GM04504 (cell line): ENCODE measurements around the gene SLC49A4.

Experiments used
- DNase-seq: peaks from one replicate; pipeline ENCODE4 v3.0.0-alpha.2; 2012; ENCODE audit warnings: low read depth

Gene SLC49A4

GRCh38 chr3:122907471-122907870 lies 112.6 kb downstream of the SLC49A4 start:
- no peak for DNase-seq

- no peak for DNase-seq
Measured at GRCh38 chr3:122908251-122908650, 113.4 kb downstream of the SLC49A4 start.

- no peak for DNase-seq
Measured at GRCh38 chr3:122911901-122912300, 117.0 kb downstream of the SLC49A4 start.

- no peak for DNase-seq
Measured at GRCh38 chr3:122912772-122913538, 118.1 kb downstream of the SLC49A4 start.

- no peak for DNase-seq
Measured at GRCh38 chr3:122913539-122914100, 118.8 kb downstream of the SLC49A4 start.

GRCh38 chr3:122915300-122916055 lies 120.6 kb downstream of the SLC49A4 start:
- no peak for DNase-seq

GRCh38 chr3:122916084-122916483 lies 121.2 kb downstream of the SLC49A4 start:
- no peak for DNase-seq

GRCh38 chr3:122916580-122916979 lies 121.7 kb downstream of the SLC49A4 start:
- DNase-seq, result no peak

GRCh38 chr3:122917412-122917811 lies 122.5 kb downstream of the SLC49A4 start:
- DNase-seq, result no peak

- DNase-seq, result no peak
Measured at GRCh38 chr3:122918576-122919290, 123.9 kb downstream of the SLC49A4 start.

GRCh38 chr3:122919291-122919610 lies 124.4 kb downstream of the SLC49A4 start:
- DNase-seq, result no peak

- no peak for DNase-seq
Measured at GRCh38 chr3:122920986-122921385, 126.1 kb downstream of the SLC49A4 start.

- no peak for DNase-seq
Measured at GRCh38 chr3:122921791-122922651, 127.2 kb downstream of the SLC49A4 start.

- no peak for DNase-seq
Measured at GRCh38 chr3:122923611-122924010, 128.7 kb downstream of the SLC49A4 start.

GRCh38 chr3:122924056-122924455 lies 129.2 kb downstream of the SLC49A4 start:
- DNase-seq, result no peak

GRCh38 chr3:122925756-122926155 lies 130.9 kb downstream of the SLC49A4 start:
- DNase-seq, result no peak

GRCh38 chr3:122926322-122926721 lies 131.5 kb downstream of the SLC49A4 start:
- DNase-seq, result no peak

- no peak for DNase-seq
Measured at GRCh38 chr3:122926811-122927210, 131.9 kb downstream of the SLC49A4 start.

GRCh38 chr3:122927726-122928125 lies 132.9 kb downstream of the SLC49A4 start:
- DNase-seq, result no peak

GRCh38 chr3:122928396-122929187 lies 133.7 kb downstream of the SLC49A4 start:
- DNase-seq, result no peak
